Fibroblast of mammary gland (primary cell): Measurements from ENCODE around the gene NR2E1.

Experiments
- DNase-seq: peaks from one replicate; pipeline ENCODE4 v3.0.0-alpha.2; 2010; ENCODE audit warnings: low read depth
- H3K4me3 ChIP-seq: 2 replicates; pipeline ENCODE4 v1.5.1; 2011; ENCODE audit warnings: low read depth, mild to moderate bottlenecking, low read length, moderate library complexity; ENCODE audit not compliant: control insufficient read depth
- TF ChIP-seq, protein P1 (sequence below): conservative IDR thresholded peaks from 2 replicates; pipeline ENCODE4 v1.5.1; 2011; ENCODE audit warnings: low read depth, low read length, inconsistent platforms; ENCODE audit not compliant: control insufficient read depth, insufficient read depth

The NR2E1 gene

DNA sequence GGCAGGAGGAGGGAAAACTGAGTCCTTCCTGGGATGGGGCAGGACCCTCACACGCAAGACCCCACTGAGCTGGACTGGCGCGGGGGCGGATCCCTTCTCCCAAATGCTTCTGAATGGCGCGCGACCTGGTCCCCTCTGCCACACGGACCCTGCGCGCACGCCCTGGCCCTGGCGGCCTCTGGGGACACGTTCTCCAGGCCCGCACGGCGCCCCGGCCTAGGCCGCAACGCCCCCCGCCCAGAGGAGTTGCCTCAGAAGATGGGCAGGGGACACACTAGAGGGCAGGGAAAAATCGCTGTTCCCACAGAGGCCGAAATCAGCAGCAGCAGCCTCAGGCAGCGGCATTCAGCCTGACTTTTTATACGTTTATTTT, 46.1 kb upstream of the NR2E1 start:
- DNase-seq = no peak
- TF ChIP-seq, protein P1, sequence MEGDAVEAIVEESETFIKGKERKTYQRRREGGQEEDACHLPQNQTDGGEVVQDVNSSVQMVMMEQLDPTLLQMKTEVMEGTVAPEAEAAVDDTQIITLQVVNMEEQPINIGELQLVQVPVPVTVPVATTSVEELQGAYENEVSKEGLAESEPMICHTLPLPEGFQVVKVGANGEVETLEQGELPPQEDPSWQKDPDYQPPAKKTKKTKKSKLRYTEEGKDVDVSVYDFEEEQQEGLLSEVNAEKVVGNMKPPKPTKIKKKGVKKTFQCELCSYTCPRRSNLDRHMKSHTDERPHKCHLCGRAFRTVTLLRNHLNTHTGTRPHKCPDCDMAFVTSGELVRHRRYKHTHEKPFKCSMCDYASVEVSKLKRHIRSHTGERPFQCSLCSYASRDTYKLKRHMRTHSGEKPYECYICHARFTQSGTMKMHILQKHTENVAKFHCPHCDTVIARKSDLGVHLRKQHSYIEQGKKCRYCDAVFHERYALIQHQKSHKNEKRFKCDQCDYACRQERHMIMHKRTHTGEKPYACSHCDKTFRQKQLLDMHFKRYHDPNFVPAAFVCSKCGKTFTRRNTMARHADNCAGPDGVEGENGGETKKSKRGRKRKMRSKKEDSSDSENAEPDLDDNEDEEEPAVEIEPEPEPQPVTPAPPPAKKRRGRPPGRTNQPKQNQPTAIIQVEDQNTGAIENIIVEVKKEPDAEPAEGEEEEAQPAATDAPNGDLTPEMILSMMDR = no peak
- no peak overlapping the region for H3K4me3 ChIP-seq

DNA sequence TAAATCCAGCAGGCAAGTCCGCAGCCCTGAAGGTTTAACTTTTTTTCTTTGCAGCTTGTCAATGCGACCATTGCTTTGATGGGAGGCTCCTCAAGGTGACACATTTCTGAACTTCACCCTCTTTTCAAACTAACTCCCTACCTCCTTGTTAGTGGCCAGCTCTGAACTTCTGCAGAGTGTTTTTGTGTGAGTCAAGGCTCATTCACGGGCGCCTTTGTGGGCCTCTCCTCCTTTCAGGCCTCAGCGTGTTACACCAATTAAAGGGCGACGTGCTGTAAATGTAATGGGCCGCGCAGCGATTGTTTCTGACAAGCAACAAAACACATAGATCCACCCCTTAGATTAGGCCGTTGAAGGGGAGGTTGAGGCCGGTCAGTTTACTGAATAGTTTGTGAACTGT, 45.5 kb upstream of the NR2E1 start:
- DNase-seq = no peak
- TF ChIP-seq, protein P1 = no peak
- no peak overlapping the region for H3K4me3 ChIP-seq

DNA sequence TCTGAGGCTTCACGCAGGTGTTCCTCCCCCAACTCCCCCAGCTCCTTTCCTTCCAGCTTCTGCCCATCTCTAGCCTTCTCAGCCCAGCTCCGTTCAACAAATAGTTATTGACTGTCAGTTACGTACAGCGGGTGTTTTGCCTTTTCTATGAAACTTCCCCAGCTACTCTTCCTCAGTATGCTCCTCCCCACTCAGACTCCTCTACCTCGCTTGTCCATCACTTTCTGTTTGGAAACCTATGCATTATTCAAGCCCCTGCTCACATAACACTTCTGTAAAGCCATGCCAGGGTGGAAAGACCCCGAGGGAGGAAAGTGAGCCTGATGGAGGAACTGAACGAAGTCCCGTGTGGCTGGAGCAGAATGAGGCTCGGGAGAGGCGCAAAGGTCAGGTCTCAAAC, 44.2 kb upstream of the NR2E1 start:
- DNase-seq = no peak
- no peak overlapping the region for H3K4me3 ChIP-seq
- TF ChIP-seq, protein P1 = no peak

DNA sequence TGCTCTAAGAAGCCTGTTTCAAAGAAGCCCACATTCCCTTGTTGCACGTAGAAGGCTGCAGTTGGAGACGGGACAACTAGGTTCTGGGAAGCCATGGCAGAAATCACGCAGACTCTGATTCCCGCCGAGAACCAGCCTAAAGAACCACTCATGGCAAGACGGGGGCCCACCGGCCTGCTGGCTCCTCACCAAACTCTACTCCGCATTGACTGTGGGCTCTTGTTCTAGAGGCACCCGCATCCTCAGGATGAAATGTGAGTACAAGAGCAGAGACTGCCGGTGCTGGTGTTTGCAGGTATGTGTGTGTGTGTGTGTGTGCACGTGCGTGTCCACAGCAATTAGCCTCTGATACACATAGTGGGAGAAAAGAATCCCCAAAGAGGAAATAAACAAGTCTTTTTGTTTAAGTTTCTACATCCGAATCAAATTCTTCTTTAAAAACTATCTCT, 42.3 kb upstream of the NR2E1 start:
- TF ChIP-seq, protein P1 = no peak
- no peak overlapping the region for H3K4me3 ChIP-seq
- DNase-seq = no peak

DNA sequence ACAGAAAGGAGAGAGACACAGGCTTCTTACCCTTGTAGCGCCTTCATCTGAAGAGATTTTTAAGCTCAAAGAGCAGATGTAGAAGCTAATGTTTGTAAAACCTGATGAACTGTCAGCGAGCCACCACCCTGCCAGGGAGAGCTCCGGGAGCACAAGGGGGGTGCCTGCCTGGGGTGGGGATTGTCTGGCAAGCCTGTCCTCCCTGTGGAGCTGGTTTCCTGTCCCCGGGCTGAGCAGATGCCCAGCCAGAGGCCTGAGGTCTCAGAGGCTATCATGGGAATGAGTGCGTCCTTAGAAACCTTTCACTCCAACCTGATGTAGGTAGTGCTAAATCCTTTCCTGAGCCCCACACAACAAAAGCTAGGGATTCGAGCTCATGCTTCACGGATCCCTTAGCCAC, 41.9 kb upstream of the NR2E1 start:
- DNase-seq = no peak
- TF ChIP-seq, protein P1 = no peak
- no peak overlapping the region for H3K4me3 ChIP-seq

DNA sequence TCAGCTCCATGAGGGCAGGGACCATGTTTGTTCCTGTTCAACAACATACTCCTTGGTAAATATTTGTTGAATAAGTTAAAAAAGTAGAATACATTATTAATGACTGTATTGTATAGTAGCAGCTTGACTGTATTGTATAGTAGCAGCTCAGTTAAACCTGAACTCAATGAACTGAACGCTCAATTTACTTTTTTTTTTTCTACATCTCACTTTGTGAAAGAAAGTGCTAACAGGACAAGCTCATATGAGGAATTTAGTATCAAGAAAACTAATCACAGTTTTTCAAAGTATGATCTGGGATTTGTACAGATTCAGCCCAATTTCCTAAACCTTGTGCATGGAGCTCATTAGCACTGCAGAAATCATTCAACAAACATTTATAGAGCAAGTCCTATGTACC, 38.8 kb upstream of the NR2E1 start:
- H3K4me3 ChIP-seq = no peak overlapping the region
- DNase-seq = no peak
- TF ChIP-seq, protein P1 = no peak

DNA sequence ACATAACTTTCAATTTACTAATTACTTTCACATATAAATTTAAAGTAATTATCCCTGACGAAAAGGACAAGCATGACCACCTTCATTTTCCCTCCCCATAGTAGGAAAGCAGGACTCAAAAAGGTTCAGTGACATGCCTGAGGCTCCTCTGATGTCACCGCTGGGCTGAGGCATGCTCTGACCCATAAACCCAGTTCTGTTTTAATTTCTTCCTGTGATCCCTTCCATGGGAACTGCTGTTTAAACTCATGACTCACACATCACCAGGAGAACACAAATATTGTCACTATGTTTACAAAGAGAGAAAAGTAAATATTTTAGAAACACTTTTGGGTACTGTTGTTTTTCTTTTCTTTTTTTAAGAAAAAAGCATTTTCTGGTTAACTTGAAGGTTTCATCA, 38.0 kb upstream of the NR2E1 start:
- DNase-seq = peak; percentile 40
- TF ChIP-seq, protein P1 = no peak

More for the DNA sequence above, 38.0 kb upstream of the NR2E1 start:
- H3K4me3 ChIP-seq = no peak overlapping the region
